Small intestine (tissue), 7 donors: ENCODE measurements around the gene DUSP10. TPM values are rescaled to one million over a fixed set of nuclear protein-coding genes. Genes with fewer than 3 reads are reported as not detected.

ENCODE experiments used
- DNase-seq, 2 donors: peaks; one replicate each; pipeline versions ENCODE4 v3.0.0 to v3.0.0-alpha.2; 2013
- FAIRE-seq: peaks from 2 replicates; lab custom pipeline; 2012; peaks lifted over from hg19 to GRCh38; lab: Jason Lieb, UNC
- H3K27ac ChIP-seq, 3 donors: one replicate each; pipeline ENCODE4 v1.5.1; 2013; ENCODE audit warnings: low read length in 2 of 3, mild to moderate bottlenecking in 2 of 3, control low read depth in 1 of 3, inconsistent platforms in 1 of 3, low read depth in 1 of 3, moderate library complexity in 1 of 3
- H3K27me3 ChIP-seq, 3 donors: one replicate each; pipeline ENCODE4 v1.6.1; 2013; ENCODE audit warnings: low read length in 3 of 3, inconsistent platforms in 1 of 3; ENCODE audit not compliant: control insufficient read depth in 3 of 3, insufficient read depth in 3 of 3
- H3K36me3 ChIP-seq, 3 donors: one replicate each; pipeline ENCODE4 v1.6.1; 2013; ENCODE audit warnings: low read length in 3 of 3, inconsistent platforms in 1 of 3, low read depth in 1 of 3, mild to moderate bottlenecking in 1 of 3, moderate library complexity in 1 of 3; ENCODE audit not compliant: control insufficient read depth in 3 of 3, insufficient read depth in 2 of 3
- H3K4me1 ChIP-seq, 3 donors: one replicate each; pipeline ENCODE4 v1.6.1; 2013; ENCODE audit warnings: low read length in 2 of 3, inconsistent platforms in 1 of 3, low read depth in 1 of 3, mild to moderate bottlenecking in 1 of 3, moderate library complexity in 1 of 3; ENCODE audit not compliant: control insufficient read depth in 3 of 3, insufficient read depth in 2 of 3
- H3K4me3 ChIP-seq, 3 donors: one replicate each; pipeline ENCODE4 v1.5.1; 2013; ENCODE audit warnings: low read length in 3 of 3, control low read depth in 1 of 3, inconsistent platforms in 1 of 3, low read depth in 1 of 3, mild to moderate bottlenecking in 1 of 3, moderate library complexity in 1 of 3
- H3K9me3 ChIP-seq, 2 donors: one replicate each; pipeline ENCODE4 v1.6.1; 2013; ENCODE audit warnings: low read depth in 1 of 2, low read length in 1 of 2; ENCODE audit not compliant: control insufficient read depth in 2 of 2, insufficient read depth in 1 of 2
- whole genome bisulfite sequencing, 3 donors: extraction: QIAGEN DNeasy Blood & Tissue Kit; methylation state at CpG; one replicate each; pipeline ENCODE4 v1.1.7; 2013; 5-methylcytosine and 5-hydroxymethylcytosine counted together
- polyA plus RNA-seq, 4 donors: library from polyadenylated mRNA; stranded (reverse) in 3 of 4; unstranded in 1 of 4; fragments of 200-250 nt in 3 of 4; fragments of 120-200 nt in 1 of 4; gene quantifications; one replicate each; pipeline versions ENCODE4 v1.2.1 to v1.2.3, GENCODE V29; 2013
- donor health status: healthy with polysubstance abuse.
- donor health status: control.
- donor health status: control.
- donor health status: Bipolar disorder and iron deficiency.
- donor health status: healthy.

DUSP10 gene
- polyA plus RNA-seq, 4 donors = 1.1 to 4.4 (median 2.1) TPM

GRCh38 chr1:221664253-221664652, 77.6 kb downstream of the DUSP10 start:
- WGBS, 3 donors = 0 to 68% (median 38%) methylated on average over 1 of the region's 1 CpG
- H3K4me3 ChIP-seq = no peak overlapping the region
- H3K4me1 ChIP-seq = no peaks in the 10 kb centered on the region
- H3K9me3 ChIP-seq = no peaks in the 10 kb centered on the region
- FAIRE-seq (no peak), DNase-seq (no peak)
- no peaks in the 10 kb centered on the region for H3K27me3 ChIP-seq
- H3K27ac ChIP-seq = no peak overlapping the region
- no peaks in the 10 kb centered on the region for H3K36me3 ChIP-seq

GRCh38 chr1:221663321-221663720, 78.6 kb downstream of the DUSP10 start:
- Histone ChIP-seq H3K4me3 (no peak overlapping the region), H3K4me1 (no peaks in the 10 kb centered on the region), H3K27ac (no peak overlapping the region), H3K36me3 (no peaks in the 10 kb centered on the region), H3K27me3 (no peaks in the 10 kb centered on the region), H3K9me3 (no peaks in the 10 kb centered on the region)
- DNase-seq (no peak), FAIRE-seq (no peak)

- Histone ChIP-seq H3K4me3 (no peak overlapping the region), H3K4me1 (no peaks in the 10 kb centered on the region), H3K27ac (no peak overlapping the region), H3K36me3 (no peaks in the 10 kb centered on the region), H3K9me3 (no peaks in the 10 kb centered on the region), H3K27me3 (no peaks in the 10 kb centered on the region)
- FAIRE-seq (no peak), DNase-seq (no peak)
- 60 to 72% (median 69%) methylated on average over 8 of the region's 8 CpGs for WGBS, 3 donors
These were observed 86.1 kb downstream of the DUSP10 start for GRCh38 chr1:221655766-221656305.
